Measurements from ENCODE around the gene ADAP1.

Gene ADAP1

GRCh38 chr7:891805-892204 lies 62.7 kb downstream of the ADAP1 start (continued):
- TF ChIP-seq, protein P1, sequence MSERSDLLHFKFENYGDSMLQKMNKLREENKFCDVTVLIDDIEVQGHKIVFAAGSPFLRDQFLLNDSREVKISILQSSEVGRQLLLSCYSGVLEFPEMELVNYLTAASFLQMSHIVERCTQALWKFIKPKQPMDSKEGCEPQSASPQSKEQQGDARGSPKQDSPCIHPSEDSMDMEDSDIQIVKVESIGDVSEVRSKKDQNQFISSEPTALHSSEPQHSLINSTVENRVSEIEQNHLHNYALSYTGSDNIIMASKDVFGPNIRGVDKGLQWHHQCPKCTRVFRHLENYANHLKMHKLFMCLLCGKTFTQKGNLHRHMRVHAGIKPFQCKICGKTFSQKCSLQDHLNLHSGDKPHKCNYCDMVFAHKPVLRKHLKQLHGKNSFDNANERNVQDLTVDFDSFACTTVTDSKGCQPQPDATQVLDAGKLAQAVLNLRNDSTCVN (tag by site-specific recombination; optimal IDR thresholded peaks at IDR 0.05) = no peak
- TF ChIP-seq, protein P2, sequence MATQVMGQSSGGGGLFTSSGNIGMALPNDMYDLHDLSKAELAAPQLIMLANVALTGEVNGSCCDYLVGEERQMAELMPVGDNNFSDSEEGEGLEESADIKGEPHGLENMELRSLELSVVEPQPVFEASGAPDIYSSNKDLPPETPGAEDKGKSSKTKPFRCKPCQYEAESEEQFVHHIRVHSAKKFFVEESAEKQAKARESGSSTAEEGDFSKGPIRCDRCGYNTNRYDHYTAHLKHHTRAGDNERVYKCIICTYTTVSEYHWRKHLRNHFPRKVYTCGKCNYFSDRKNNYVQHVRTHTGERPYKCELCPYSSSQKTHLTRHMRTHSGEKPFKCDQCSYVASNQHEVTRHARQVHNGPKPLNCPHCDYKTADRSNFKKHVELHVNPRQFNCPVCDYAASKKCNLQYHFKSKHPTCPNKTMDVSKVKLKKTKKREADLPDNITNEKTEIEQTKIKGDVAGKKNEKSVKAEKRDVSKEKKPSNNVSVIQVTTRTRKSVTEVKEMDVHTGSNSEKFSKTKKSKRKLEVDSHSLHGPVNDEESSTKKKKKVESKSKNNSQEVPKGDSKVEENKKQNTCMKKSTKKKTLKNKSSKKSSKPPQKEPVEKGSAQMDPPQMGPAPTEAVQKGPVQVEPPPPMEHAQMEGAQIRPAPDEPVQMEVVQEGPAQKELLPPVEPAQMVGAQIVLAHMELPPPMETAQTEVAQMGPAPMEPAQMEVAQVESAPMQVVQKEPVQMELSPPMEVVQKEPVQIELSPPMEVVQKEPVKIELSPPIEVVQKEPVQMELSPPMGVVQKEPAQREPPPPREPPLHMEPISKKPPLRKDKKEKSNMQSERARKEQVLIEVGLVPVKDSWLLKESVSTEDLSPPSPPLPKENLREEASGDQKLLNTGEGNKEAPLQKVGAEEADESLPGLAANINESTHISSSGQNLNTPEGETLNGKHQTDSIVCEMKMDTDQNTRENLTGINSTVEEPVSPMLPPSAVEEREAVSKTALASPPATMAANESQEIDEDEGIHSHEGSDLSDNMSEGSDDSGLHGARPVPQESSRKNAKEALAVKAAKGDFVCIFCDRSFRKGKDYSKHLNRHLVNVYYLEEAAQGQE (tag by site-specific recombination; IDR thresholded peaks at IDR 0.05) = no peak
- TF ChIP-seq ZNF404 (tag by site-specific recombination; IDR thresholded peaks at IDR 0.05) (no peak), ZFHX2 (tag by site-specific recombination; conservative IDR thresholded peaks at IDR 0.05) (no peak), ZNF560 (tag by site-specific recombination; IDR thresholded peaks at IDR 0.05; ENCODE audit: borderline replicate concordance) (no peak), WT1 (tag by site-specific recombination; IDR thresholded peaks at IDR 0.05) (no peak)

DNA sequence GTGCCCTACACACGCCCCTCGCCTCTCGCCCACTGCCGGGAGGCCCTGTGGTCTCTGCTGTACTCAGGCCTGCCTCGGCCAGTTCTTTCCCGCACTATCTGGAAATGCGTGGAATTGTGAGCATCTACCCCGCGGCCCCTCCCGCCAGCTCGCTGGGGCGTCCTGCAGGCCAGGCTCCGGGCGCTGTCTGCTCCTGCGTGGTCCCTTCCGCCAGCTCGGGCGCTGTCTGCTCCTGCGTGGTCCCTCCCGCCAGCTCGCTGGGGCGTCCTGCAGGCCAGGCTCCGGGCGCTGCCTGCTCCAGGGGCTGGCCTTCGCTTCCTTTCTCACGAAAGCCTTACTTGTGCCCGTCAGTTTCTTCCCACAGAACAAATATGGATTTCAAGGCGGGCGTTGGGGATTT lies 63.2 kb downstream of the ADAP1 start:
- no peaks in the 10 kb centered on the region for H3K9me3 ChIP-seq (ENCODE audit: control insufficient read depth, insufficient read depth, low read depth, low read length)
- H3K4me1 ChIP-seq (ENCODE audit: control insufficient read depth, insufficient read depth, low read length) = no peaks in the 10 kb centered on the region
- ChIA-PET CTCF (no interaction called here), POLR2A (no interaction called here)
- no peak for TF ChIP-seq ZBTB17 (tag by site-specific recombination; IDR thresholded peaks at IDR 0.05)
- TF ChIP-seq ZNF629 (tag by site-specific recombination; IDR thresholded peaks at IDR 0.05) = no peak
- TF ChIP-seq HOXD13 (CRISPR knock-in tag; IDR thresholded peaks at IDR 0.05; ENCODE audit: borderline replicate concordance) = no peak
- TF ChIP-seq, protein P3, sequence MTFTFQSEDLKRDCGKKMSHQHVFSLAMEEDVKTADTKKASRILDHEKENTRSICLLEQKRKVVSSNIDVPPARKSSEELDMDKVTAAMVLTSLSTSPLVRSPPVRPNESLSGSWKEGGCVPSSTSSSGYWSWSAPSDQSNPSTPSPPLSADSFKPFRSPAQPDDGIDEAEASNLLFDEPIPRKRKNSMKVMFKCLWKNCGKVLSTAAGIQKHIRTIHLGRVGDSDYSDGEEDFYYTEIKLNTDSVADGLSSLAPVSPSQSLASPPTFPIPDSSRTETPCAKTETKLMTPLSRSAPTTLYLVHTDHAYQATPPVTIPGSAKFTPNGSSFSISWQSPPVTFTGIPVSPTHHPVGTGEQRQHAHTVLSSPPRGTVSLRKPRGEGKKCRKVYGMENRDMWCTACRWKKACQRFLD (tag by site-specific recombination; IDR thresholded peaks at IDR 0.05) = no peak
- TF ChIP-seq, protein P4, sequence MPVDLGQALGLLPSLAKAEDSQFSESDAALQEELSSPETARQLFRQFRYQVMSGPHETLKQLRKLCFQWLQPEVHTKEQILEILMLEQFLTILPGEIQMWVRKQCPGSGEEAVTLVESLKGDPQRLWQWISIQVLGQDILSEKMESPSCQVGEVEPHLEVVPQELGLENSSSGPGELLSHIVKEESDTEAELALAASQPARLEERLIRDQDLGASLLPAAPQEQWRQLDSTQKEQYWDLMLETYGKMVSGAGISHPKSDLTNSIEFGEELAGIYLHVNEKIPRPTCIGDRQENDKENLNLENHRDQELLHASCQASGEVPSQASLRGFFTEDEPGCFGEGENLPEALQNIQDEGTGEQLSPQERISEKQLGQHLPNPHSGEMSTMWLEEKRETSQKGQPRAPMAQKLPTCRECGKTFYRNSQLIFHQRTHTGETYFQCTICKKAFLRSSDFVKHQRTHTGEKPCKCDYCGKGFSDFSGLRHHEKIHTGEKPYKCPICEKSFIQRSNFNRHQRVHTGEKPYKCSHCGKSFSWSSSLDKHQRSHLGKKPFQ (tag by site-specific recombination; IDR thresholded peaks at IDR 0.05) = no peak
- TF ChIP-seq, protein P5, sequence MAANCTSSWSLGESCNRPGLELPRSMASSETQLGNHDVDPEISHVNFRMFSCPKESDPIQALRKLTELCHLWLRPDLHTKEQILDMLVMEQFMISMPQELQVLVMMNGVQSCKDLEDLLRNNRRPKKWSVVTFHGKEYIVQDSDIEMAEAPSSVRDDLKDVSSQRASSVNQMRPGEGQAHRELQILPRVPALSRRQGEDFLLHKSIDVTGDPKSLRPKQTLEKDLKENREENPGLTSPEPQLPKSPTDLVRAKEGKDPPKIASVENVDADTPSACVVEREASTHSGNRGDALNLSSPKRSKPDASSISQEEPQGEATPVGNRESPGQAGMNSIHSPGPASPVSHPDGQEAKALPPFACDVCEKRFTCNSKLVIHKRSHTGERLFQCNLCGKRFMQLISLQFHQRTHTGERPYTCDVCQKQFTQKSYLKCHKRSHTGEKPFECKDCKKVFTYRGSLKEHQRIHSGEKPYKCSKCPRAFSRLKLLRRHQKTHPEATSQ (tag by site-specific recombination; IDR thresholded peaks at IDR 0.05) = no peak
- TF ChIP-seq SP3 (tag by site-specific recombination; IDR thresholded peaks at IDR 0.05) = no peak
- TF ChIP-seq OVOL3 (tag by site-specific recombination; IDR thresholded peaks at IDR 0.05) = no peak
- no peak overlapping the region for H3K27ac ChIP-seq (ENCODE audit: extremely low read depth, low read depth, low read length)
- no peak overlapping the region for H3K4me3 ChIP-seq (ENCODE audit: low read depth, low read length)
- H3K36me3 ChIP-seq (ENCODE audit: control insufficient read depth in 2 of 2, insufficient read depth in 1 of 2, low read length in 2 of 2) = peaks cover 18 to 93% of the 10 kb centered on the region in 2 experiments; a peak in 2 of 3 replicates

- H3K36me3 ChIP-seq (ENCODE audit: control insufficient read depth in 2 of 2, insufficient read depth in 1 of 2, low read length in 2 of 2) = peaks cover 18 to 93% of the 10 kb centered on the region in 2 experiments; a peak in 2 of 3 replicates
- no peak overlapping the region for H3K4me3 ChIP-seq (ENCODE audit: low read depth, low read length)
- ChIA-PET CTCF (no interaction called here), POLR2A (no interaction called here)
- TF ChIP-seq GLIS2 (tag by site-specific recombination; IDR thresholded peaks at IDR 0.05) = no peak
- TF ChIP-seq ZBTB21 (tag by site-specific recombination; IDR thresholded peaks at IDR 0.05) = no peak
- no peak for TF ChIP-seq ZNF792 (tag by site-specific recombination; IDR thresholded peaks at IDR 0.05)
- no peak for TF ChIP-seq MYNN (tag by site-specific recombination; IDR thresholded peaks at IDR 0.05; ENCODE audit: borderline replicate concordance)
- no peak for TF ChIP-seq ZNF133 (tag by site-specific recombination; IDR thresholded peaks at IDR 0.05)
- TF ChIP-seq, protein P6, sequence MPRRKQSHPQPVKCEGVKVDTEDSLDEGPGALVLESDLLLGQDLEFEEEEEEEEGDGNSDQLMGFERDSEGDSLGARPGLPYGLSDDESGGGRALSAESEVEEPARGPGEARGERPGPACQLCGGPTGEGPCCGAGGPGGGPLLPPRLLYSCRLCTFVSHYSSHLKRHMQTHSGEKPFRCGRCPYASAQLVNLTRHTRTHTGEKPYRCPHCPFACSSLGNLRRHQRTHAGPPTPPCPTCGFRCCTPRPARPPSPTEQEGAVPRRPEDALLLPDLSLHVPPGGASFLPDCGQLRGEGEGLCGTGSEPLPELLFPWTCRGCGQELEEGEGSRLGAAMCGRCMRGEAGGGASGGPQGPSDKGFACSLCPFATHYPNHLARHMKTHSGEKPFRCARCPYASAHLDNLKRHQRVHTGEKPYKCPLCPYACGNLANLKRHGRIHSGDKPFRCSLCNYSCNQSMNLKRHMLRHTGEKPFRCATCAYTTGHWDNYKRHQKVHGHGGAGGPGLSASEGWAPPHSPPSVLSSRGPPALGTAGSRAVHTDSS (tag by site-specific recombination; IDR thresholded peaks at IDR 0.05) = no peak
- TF ChIP-seq SP7 (tag by site-specific recombination; IDR thresholded peaks at IDR 0.05) = no peak
- no peak overlapping the region for H3K27ac ChIP-seq (ENCODE audit: extremely low read depth, low read depth, low read length)
- H3K9me3 ChIP-seq (ENCODE audit: control insufficient read depth, insufficient read depth, low read depth, low read length) = no peaks in the 10 kb centered on the region
- H3K4me1 ChIP-seq (ENCODE audit: control insufficient read depth, insufficient read depth, low read length) = no peaks in the 10 kb centered on the region
Measured at GRCh38 chr7:890868-891267, 63.6 kb downstream of the ADAP1 start.
